ENCODE results near the gene RAD23A.

DNA sequence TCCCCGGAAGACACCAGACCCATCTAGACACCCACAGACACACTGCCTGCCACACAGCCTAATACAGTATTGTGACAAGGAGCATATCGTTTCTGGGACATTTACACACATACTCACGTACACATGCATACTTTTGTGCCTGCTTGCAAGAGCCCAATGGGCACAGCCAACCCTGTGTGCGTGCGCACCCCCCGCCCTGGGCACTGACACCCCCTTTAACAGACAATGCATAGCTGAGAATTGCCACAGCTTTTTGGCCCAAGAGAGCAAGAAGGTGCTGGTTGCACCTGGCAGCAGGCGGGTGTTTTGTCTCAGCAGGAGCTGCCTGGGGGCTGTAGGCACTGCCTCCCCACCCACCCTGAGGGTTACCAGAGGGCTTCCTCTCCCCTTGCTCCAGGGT, 47.9 kb downstream of the RAD23A start:
- TF ChIP-seq, protein P1, sequence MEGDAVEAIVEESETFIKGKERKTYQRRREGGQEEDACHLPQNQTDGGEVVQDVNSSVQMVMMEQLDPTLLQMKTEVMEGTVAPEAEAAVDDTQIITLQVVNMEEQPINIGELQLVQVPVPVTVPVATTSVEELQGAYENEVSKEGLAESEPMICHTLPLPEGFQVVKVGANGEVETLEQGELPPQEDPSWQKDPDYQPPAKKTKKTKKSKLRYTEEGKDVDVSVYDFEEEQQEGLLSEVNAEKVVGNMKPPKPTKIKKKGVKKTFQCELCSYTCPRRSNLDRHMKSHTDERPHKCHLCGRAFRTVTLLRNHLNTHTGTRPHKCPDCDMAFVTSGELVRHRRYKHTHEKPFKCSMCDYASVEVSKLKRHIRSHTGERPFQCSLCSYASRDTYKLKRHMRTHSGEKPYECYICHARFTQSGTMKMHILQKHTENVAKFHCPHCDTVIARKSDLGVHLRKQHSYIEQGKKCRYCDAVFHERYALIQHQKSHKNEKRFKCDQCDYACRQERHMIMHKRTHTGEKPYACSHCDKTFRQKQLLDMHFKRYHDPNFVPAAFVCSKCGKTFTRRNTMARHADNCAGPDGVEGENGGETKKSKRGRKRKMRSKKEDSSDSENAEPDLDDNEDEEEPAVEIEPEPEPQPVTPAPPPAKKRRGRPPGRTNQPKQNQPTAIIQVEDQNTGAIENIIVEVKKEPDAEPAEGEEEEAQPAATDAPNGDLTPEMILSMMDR (IDR thresholded peaks at IDR 0.05) = no peak
- no peak for TF ChIP-seq EP300 (IDR thresholded peaks at IDR 0.05)
- no peak for TF ChIP-seq POLR2A (IDR thresholded peaks at IDR 0.05)
